Effector memory CD4-positive, alpha-beta T cell (primary cell): ENCODE data around the gene ZNF783.

Experiments used
- DNase-seq, 3 donors: peaks; one replicate each; pipeline ENCODE4 v3.0.0-alpha.2; 2020
- H3K27ac ChIP-seq: 2 replicates; pipeline ENCODE4 v1.7.0; 2013; ENCODE audit warnings: mild to moderate bottlenecking, low read length, moderate library complexity; ENCODE audit not compliant: insufficient read depth, poor library complexity, severe bottlenecking
- H3K27me3 ChIP-seq: replicated peaks from 2 replicates; pipeline ENCODE4 v1.7.0; 2013; ENCODE audit warnings: mild to moderate bottlenecking, low read length; ENCODE audit not compliant: insufficient read depth, control insufficient read depth, poor library complexity, severe bottlenecking
- H3K36me3 ChIP-seq: 2 replicates; pipeline ENCODE4 v1.7.0; 2013; ENCODE audit warnings: mild to moderate bottlenecking, low read length, moderate library complexity; ENCODE audit not compliant: control insufficient read depth, insufficient read depth
- H3K4me1 ChIP-seq: 2 replicates; pipeline ENCODE4 v1.7.0; 2013; ENCODE audit warnings: low read length, mild to moderate bottlenecking; ENCODE audit not compliant: control insufficient read depth, insufficient read depth, poor library complexity, severe bottlenecking
- H3K4me3 ChIP-seq: 2 replicates; pipeline ENCODE4 v1.7.0; 2013; ENCODE audit warnings: low read length, low read depth, mild to moderate bottlenecking; ENCODE audit not compliant: insufficient read depth, poor library complexity, severe bottlenecking
- H3K9me3 ChIP-seq: 2 replicates; pipeline ENCODE4 v1.7.0; 2013; ENCODE audit warnings: mild to moderate bottlenecking, low read length, moderate library complexity; ENCODE audit not compliant: control insufficient read depth
- total RNA-seq, 3 donors: gene quantifications; one replicate each; lab custom pipeline; 2026; lab: John Stamatoyannopoulos, UW

Gene ZNF783
- 37.5 to 58.3 (median 46.9) reads per million in 3 donors for total RNA-seq

- Histone ChIP-seq H3K27ac (peak within 1 kb of the TSS; percentile 72), H3K4me3 (peak within 1 kb of the TSS; percentile 55), H3K36me3 (peaks cover 21% of the 10 kb centered on the region), H3K27me3 (no peaks in the 10 kb centered on the region), H3K9me3 (no peaks in the 10 kb centered on the region), H3K4me1 (peaks cover 10% of the 10 kb centered on the region)
- peak; percentile 76 to 79 (median 79) for DNase-seq
These were observed at the start of gene ZNF783 for GRCh38 chr7:149261829-149262617. Gene ZNF783 (plus strand): TSS chr7:149262196. CDS start chr7:149262334, 138 bp downstream.

GRCh38 chr7:149214020-149214720 is 47.8 kb upstream of the ZNF783 start:
- Histone ChIP-seq H3K4me3 (no peak overlapping the region), H3K9me3 (no peaks in the 10 kb centered on the region), H3K27ac (no peak overlapping the region), H3K4me1 (no peaks in the 10 kb centered on the region), H3K36me3 (peaks cover 60% of the 10 kb centered on the region), H3K27me3 (no peaks in the 10 kb centered on the region)
- DNase-seq: no peak

GRCh38 chr7:149216402-149216801 is 45.6 kb upstream of the ZNF783 start:
- no peak for DNase-seq
- no peaks in the 10 kb centered on the region for H3K27me3 ChIP-seq
- H3K27ac ChIP-seq: no peak overlapping the region
- H3K9me3 ChIP-seq: no peaks in the 10 kb centered on the region
- H3K4me3 ChIP-seq: no peak overlapping the region
- H3K4me1 ChIP-seq: no peaks in the 10 kb centered on the region
- H3K36me3 ChIP-seq: peaks cover 66% of the 10 kb centered on the region

GRCh38 chr7:149217570-149217969 is 44.4 kb upstream of the ZNF783 start:
- DNase-seq: no peak
- Histone ChIP-seq H3K27me3 (no peaks in the 10 kb centered on the region), H3K4me3 (no peak overlapping the region), H3K36me3 (peaks cover 59% of the 10 kb centered on the region), H3K27ac (no peak overlapping the region), H3K4me1 (no peaks in the 10 kb centered on the region), H3K9me3 (no peaks in the 10 kb centered on the region)

GRCh38 chr7:149218469-149219420 is 43.3 kb upstream of the ZNF783 start:
- H3K27ac ChIP-seq: no peak overlapping the region
- no peaks in the 10 kb centered on the region for H3K4me1 ChIP-seq
- H3K27me3 ChIP-seq: no peaks in the 10 kb centered on the region
- H3K4me3 ChIP-seq: no peak overlapping the region
- H3K9me3 ChIP-seq: no peaks in the 10 kb centered on the region
- DNase-seq: no peak
- peaks cover 47% of the 10 kb centered on the region for H3K36me3 ChIP-seq

GRCh38 chr7:149220534-149220933 is 41.5 kb upstream of the ZNF783 start:
- Histone ChIP-seq H3K27ac (no peak overlapping the region), H3K27me3 (no peaks in the 10 kb centered on the region), H3K4me1 (no peaks in the 10 kb centered on the region), H3K4me3 (no peak overlapping the region), H3K36me3 (peaks cover 44% of the 10 kb centered on the region), H3K9me3 (no peaks in the 10 kb centered on the region)
- no peak for DNase-seq

GRCh38 chr7:149223176-149223575 is 38.8 kb upstream of the ZNF783 start:
- Histone ChIP-seq H3K27me3 (no peaks in the 10 kb centered on the region), H3K4me3 (no peak overlapping the region), H3K27ac (no peak overlapping the region), H3K9me3 (no peaks in the 10 kb centered on the region), H3K4me1 (no peaks in the 10 kb centered on the region), H3K36me3 (peaks cover 39% of the 10 kb centered on the region)
- no peak for DNase-seq

GRCh38 chr7:149223761-149224160 is 38.2 kb upstream of the ZNF783 start:
- no peak for DNase-seq
- no peak overlapping the region for H3K4me3 ChIP-seq
- no peaks in the 10 kb centered on the region for H3K9me3 ChIP-seq
- H3K27ac ChIP-seq: no peak overlapping the region
- no peaks in the 10 kb centered on the region for H3K27me3 ChIP-seq
- peaks cover 36% of the 10 kb centered on the region for H3K36me3 ChIP-seq
- H3K4me1 ChIP-seq: no peaks in the 10 kb centered on the region

GRCh38 chr7:149224352-149224751 is 37.6 kb upstream of the ZNF783 start:
- H3K36me3 ChIP-seq: peaks cover 30% of the 10 kb centered on the region
- no peaks in the 10 kb centered on the region for H3K4me1 ChIP-seq
- H3K27ac ChIP-seq: no peak overlapping the region
- H3K9me3 ChIP-seq: no peaks in the 10 kb centered on the region
- no peak overlapping the region for H3K4me3 ChIP-seq
- no peaks in the 10 kb centered on the region for H3K27me3 ChIP-seq
- no peak for DNase-seq
